ENCODE results near the gene HPN.
"Not testable (repeated sequence)": the region's sequence is repeated elsewhere in the genome, so short reads cannot be mapped to it uniquely, and the experiment has no call there.

Gene HPN

DNA sequence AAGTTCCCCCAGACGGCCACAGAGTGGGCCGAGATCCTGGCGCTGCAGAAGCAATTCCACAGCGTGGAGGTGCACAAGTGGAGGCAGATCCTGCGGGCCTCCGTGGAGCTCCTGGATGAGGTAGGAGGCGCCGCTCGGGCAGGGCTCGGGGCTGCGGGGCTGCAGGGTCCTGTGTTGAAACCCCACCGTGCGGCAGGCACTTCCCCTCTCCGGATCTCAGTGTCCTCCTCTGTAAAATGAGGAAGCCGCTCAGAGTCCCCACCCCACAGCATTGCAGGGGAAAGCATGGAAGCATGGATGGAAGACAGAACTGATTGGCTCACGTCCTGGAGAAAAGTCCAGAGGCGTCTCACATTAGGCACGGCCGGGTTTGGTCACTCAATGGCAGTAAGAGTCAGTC, 18.1 kb upstream of the HPN start:
- DNase-seq (ENCODE audit: low read depth in 2 of 2): no peak
- no peak overlapping the region for H3K4me3 ChIP-seq (replicated peaks in 1 of 2; ENCODE audit: low read depth in 2 of 2, low read length in 2 of 2)
- TF ChIP-seq, protein P1, sequence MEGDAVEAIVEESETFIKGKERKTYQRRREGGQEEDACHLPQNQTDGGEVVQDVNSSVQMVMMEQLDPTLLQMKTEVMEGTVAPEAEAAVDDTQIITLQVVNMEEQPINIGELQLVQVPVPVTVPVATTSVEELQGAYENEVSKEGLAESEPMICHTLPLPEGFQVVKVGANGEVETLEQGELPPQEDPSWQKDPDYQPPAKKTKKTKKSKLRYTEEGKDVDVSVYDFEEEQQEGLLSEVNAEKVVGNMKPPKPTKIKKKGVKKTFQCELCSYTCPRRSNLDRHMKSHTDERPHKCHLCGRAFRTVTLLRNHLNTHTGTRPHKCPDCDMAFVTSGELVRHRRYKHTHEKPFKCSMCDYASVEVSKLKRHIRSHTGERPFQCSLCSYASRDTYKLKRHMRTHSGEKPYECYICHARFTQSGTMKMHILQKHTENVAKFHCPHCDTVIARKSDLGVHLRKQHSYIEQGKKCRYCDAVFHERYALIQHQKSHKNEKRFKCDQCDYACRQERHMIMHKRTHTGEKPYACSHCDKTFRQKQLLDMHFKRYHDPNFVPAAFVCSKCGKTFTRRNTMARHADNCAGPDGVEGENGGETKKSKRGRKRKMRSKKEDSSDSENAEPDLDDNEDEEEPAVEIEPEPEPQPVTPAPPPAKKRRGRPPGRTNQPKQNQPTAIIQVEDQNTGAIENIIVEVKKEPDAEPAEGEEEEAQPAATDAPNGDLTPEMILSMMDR (IDR thresholded peaks at IDR 0.05; ENCODE audit: low read depth, low read length): no peak

DNA sequence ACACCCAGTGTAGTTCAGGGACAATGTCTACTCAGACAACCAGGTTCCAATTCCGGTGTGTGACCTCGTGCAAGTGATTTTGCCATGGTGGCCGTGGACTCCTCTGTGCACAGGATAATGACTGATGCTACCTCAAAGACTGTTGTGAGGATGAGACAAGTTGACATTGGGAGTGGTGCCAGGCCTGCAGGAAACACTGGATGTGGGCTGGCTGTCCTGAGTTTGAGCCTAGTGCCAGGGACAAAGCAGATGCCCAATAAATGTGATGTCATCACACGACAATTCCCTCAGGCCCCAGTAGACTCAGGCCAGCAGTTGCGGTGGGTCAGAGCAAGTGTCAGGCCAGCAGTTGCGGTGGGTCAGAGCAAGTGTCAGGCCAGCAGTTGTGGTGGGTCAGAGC, 17.4 kb upstream of the HPN start:
- no peak for DNase-seq (ENCODE audit: low read depth in 2 of 2)
- TF ChIP-seq, protein P1 (IDR thresholded peaks at IDR 0.05; ENCODE audit: low read depth, low read length): no peak
- no peak overlapping the region for H3K4me3 ChIP-seq (replicated peaks in 1 of 2; ENCODE audit: low read depth in 2 of 2, low read length in 2 of 2)

DNA sequence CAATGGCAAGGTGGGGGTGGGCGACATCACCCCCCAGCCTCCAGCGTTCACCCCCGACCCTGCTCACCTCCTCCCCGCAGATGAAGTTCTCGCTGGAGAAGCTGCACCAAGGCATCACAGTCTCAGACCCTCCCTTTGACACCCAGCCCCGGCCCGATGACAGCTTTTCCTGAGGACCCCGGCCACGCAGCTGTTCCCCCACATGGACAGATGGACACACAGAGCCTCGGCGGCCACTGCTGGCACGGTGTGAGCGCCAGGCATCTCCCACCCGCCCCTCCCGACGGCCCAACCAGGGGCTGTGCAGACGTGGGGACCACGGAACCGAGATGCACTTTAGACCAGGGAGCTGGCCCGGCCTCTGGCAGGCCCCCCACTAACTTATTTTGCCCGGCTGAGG, 15.6 kb upstream of the HPN start:
- TF ChIP-seq, protein P1 (IDR thresholded peaks at IDR 0.05; ENCODE audit: low read depth, low read length): no peak
- H3K4me3 ChIP-seq (replicated peaks in 1 of 2; ENCODE audit: low read depth in 2 of 2, low read length in 2 of 2): no peak overlapping the region
- DNase-seq (ENCODE audit: low read depth in 2 of 2): no peak

DNA sequence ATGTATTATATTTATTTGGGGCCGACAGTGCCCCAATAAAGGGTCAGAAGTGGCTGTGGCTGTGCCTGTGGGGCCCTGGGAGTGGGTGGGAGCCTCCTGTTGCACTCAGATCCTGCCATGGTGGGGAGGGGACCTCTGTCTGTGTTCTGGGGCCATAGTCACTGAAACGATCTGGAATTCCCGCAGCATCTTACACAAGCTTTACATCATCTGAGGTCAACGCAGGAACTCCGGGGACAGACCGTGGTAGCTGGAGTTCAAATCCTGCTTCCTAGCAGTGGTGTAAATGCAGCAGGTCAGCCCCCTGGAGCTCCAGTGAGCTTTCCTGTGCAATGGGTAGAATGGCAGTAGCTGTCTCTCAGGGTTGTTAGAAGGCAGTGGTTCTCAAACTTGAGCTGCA, 15.1 kb upstream of the HPN start:
- no peak overlapping the region for H3K4me3 ChIP-seq (replicated peaks in 1 of 2; ENCODE audit: low read depth in 2 of 2, low read length in 2 of 2)
- TF ChIP-seq, protein P1 (IDR thresholded peaks at IDR 0.05; ENCODE audit: low read depth, low read length): no peak

DNA sequence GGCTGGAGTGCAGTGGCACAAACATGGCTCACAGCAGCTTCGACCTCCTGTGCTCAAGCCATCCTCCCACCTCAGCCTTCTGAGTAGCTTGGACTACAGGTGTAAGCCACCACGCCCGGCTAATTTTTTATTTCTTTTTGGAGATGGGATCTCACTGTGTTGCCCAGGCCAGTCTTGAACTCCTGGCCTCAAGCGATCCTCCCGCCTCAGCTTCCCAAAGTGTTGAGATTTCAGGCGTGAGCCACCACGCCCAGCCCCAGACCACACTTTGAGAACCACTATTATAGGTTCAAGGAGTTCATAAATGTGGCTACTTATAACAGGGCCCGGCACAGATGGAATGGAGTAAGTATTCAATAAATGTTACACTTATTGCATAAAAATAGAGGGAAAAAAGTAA, 14.5 kb upstream of the HPN start:
- no peak for DNase-seq (ENCODE audit: low read depth in 2 of 2)
- no peak overlapping the region for H3K4me3 ChIP-seq (replicated peaks in 1 of 2; ENCODE audit: low read depth in 2 of 2, low read length in 2 of 2)
- TF ChIP-seq, protein P1 (IDR thresholded peaks at IDR 0.05; ENCODE audit: low read depth, low read length): no peak

More for the DNA sequence above, 15.1 kb upstream of the HPN start:
- DNase-seq (ENCODE audit: low read depth in 2 of 2): no peak

DNA sequence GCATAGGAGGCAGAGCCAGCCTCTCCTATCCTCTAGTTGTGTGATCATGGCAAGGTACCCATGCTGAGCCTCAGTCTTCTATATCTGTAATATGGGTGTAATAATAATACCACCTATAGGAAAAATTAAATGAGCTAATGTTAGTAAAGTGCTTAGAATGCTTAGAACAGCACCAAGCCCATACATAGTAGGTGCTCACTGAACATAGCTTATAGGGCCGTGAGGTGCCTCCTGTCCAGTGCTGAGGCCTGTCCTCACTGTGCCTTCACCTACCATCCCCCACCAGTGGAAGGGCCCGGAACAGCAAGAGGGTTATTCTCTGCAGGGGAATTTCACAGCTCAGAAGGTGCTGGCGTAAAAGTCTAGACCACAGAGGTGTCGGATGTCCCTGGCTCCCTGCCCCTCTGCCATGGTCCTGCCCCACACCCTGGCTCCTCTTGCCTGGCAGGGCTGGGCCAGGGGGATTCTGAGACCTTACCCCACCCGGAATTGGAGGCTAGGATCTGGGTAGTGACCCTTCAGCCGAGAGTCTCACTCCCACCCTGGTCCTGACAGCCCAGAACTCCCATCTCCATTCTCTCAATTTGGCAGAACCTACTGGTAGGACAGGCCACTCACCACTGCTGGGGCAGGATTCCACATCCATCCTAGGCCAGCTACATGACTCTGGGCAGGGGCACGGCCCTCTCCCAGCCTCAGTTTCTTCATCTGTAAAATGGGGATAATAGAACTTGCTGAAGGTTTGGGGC, 13.5 kb upstream of the HPN start:
- peak in 1 of 2 donors; percentile 50 for DNase-seq (ENCODE audit: low read depth in 2 of 2)
- no peak overlapping the region for H3K4me3 ChIP-seq (replicated peaks in 1 of 2; ENCODE audit: low read depth in 2 of 2, low read length in 2 of 2)
- TF ChIP-seq, protein P1 (IDR thresholded peaks at IDR 0.05; ENCODE audit: low read depth, low read length): no peak

DNA sequence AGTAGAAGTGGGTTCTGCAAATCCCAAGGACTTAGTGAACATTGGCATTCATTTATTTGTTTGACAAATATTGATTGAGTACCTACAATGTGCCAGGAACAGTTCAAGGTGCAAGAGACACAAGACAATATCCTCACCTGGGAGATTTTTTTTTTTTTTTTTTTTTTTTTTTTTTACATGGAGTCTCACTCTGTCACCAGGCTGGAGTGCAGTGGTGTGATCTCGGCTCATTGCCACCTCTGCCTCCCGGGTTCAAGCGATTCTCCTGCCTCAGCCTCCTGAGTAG, 13.0 kb upstream of the HPN start:
- not testable (repeated sequence) for DNase-seq (ENCODE audit: low read depth in 2 of 2)

DNA sequence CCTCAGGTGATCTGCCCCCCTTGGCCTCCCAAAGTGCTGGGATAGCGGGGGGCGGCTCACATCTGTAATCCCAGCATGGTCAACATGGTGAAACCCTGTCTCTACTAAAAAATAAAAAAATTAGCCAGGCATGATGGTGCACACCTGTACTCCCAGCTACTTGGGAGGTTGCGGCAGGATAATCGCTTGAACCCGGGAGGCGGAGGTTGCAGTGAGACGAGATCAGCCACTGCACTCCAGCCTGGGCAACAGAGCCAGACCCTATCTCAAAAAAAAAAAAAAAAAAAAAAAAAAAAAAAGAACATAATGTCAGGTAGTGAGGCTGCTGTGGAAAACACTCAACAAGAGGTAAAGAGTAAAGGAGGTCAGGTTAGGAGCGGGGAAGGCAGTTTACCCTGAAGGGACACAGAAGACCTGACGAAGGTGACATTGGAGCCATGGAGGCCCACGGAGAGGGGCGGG, 12.2 kb upstream of the HPN start:
- not testable (repeated sequence) for H3K4me3 ChIP-seq (replicated peaks in 1 of 2; ENCODE audit: low read depth in 2 of 2, low read length in 2 of 2); DNase-seq (ENCODE audit: low read depth in 2 of 2)

More for the DNA sequence above, 13.0 kb upstream of the HPN start:
- H3K4me3 ChIP-seq (replicated peaks in 1 of 2; ENCODE audit: low read depth in 2 of 2, low read length in 2 of 2): not testable (repeated sequence)

Data from cardiac fibroblast (primary cell).